Activated CD4-positive, alpha-beta T cell treated with anti-CD3 and anti-CD28 coated beads for 1 hour (primary cell): Measurements from ENCODE around the gene SHC2.
A peak's percentile ranks its signal among the peaks of the same experiment; 100 is the strongest.
"Not testable (repeated sequence)": the region's sequence is repeated elsewhere in the genome, so short reads cannot be mapped to it uniquely, and the experiment has no call there.

Source experiments
- DNase-seq: peaks from one replicate; pipeline ENCODE4 v3.0.0-alpha.2; 2020

The SHC2 gene

DNA sequence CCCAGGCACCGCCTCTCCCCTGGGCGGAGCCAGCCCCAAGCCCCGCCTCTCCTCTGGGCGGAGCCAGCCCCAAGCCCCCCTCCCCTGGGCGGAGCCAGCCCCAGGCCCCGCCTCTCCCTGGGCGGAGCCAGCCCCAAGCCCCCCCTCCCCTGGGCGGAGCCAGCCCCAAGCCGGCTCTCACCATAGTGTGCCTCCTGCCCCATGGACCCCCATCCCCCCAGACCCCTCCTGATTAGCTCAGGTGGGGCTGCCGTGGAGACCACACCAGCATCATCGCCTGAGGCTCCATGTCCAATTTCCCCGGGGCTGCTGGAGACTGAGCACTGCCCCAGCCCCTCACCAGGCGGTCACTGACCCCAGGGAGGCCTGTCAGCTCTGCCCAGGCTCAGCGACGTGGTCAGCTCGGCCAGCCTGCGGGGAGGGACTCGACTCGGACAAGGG is 31.3 kb upstream of the SHC2 start:
- DNase-seq, result no peak

DNA sequence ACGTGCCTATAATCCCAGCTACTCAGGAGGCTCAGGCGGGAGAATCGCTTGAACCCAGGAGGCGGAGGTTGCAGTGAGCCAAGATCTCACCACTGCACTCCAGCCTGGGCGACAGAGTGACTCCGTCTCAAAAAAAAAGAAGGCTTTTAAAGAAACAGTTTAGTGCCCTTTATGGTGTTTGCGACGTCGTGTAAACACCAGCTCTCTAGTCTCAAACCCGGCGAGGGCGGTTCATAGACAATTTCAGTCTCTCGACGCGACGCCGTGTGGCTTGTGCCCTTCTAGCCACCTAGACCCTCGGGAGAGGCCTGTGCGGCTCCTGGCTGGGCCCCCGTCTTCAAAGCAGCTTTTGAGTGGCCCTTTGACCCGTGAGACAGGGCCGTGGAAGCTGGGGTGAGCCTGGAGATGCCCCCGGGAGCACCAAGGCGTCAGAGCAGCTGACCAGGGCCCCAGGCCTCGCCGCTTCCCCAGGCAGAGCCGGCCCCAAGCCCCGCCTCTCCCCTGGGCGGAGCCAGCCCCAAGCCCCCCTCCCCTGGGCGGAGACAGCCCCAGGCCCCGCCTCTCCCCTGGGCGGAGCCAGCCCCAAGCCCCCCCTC is 30.4 kb upstream of the SHC2 start:
- no peak for DNase-seq

GRCh38 chr19:489418-490196 is 28.8 kb upstream of the SHC2 start:
- no peak for DNase-seq

GRCh38 chr19:488505-489417 is 27.9 kb upstream of the SHC2 start:
- DNase-seq, result peak; percentile 88

DNA sequence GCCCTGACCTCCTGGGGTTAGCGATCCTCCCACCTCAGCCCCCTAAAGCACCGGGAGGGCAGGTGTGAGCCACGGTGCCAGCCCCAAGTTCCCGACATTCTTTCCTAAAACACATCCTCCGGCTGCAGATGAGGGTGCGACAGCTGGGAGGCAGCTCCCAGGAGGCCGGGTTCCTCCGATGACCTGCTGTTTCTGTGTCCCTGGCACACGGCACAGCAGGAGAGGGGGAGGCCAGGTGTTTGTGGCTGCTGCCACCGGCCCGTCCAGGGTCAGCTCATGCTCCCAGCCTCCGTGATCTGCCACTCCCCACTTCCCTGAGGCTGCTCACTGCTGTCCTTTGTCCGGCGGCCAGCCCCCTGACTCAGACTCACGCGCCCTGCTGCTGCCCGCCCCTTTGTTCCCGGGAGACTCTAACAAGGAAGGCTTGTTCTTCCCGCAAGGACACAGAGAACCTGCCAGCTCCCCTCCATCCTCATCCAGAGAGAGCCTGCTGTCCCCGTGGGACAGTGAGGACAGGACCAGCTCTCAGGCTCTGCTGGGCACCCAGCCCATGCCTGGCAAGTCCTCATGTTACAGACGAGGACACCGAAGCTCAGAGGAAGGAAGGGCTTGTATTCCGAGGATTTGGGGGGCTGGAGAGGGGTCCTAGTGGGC is 24.9 kb upstream of the SHC2 start:
- DNase-seq, result no peak

- no peak for DNase-seq
These were observed 24.2 kb upstream of the SHC2 start for GRCh38 chr19:485077-485476.

- DNase-seq, result no peak
These were observed 23.7 kb upstream of the SHC2 start for GRCh38 chr19:484494-484893.

GRCh38 chr19:483332-484072 is 22.7 kb upstream of the SHC2 start:
- no peak for DNase-seq

GRCh38 chr19:482186-483041 is 21.6 kb upstream of the SHC2 start:
- no peak for DNase-seq

- not testable (repeated sequence) for DNase-seq
These were observed 20.3 kb upstream of the SHC2 start for GRCh38 chr19:481100-481499.

- peak; percentile 19 for DNase-seq
These were observed 19.4 kb upstream of the SHC2 start for GRCh38 chr19:480016-480855.

- DNase-seq, result no peak
These were observed 18.1 kb upstream of the SHC2 start for GRCh38 chr19:478976-479375.

GRCh38 chr19:478236-478903 is 17.5 kb upstream of the SHC2 start:
- no peak for DNase-seq

GRCh38 chr19:475360-475759 is 14.5 kb upstream of the SHC2 start:
- no peak for DNase-seq

DNA sequence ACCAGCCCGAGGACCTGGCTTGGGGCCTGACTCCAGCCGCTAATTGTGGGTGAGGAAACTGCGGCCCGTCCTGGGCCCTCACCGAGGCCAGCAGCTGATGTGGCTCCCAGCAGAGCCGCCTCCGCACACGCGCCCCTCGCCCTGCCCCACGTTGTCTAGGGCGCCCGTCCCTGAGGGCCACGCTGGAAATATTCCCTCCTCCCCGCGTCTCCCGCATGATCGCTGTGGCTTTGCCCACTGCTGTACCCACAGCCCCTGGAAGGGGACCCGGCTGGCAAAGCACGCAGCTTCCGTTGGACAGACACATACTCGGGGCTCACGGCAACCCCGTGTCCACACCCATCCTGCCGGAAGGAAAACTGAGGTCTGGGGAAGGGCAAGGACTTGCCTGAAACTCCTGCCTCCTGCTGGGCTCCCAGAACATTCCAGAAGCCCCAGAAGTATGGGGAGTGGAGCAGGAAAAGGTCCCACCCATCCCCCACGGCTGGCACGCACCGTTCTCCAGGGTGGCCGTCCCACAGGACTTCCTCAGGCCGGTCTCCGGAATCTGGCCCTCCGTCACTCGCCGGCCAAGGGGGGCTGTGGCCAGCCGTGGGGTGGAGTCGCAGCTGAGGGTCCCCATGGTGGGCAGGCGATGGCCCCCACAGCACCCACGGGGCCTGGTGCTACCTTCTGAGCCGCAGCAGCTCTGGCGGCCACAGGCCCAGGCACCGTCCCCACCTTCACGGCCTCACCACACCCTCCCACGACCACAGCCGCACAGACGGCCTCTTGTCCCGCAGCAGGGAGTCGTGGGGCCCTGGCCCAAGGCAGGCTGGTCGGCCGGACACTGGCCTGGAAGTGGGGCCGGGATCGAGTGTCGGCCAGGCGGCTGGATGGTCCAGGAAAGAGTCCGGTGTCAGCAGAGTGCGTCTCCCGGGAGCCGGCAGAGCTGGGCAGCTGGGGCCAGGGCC is 13.6 kb upstream of the SHC2 start:
- DNase-seq, result no peak

DNA sequence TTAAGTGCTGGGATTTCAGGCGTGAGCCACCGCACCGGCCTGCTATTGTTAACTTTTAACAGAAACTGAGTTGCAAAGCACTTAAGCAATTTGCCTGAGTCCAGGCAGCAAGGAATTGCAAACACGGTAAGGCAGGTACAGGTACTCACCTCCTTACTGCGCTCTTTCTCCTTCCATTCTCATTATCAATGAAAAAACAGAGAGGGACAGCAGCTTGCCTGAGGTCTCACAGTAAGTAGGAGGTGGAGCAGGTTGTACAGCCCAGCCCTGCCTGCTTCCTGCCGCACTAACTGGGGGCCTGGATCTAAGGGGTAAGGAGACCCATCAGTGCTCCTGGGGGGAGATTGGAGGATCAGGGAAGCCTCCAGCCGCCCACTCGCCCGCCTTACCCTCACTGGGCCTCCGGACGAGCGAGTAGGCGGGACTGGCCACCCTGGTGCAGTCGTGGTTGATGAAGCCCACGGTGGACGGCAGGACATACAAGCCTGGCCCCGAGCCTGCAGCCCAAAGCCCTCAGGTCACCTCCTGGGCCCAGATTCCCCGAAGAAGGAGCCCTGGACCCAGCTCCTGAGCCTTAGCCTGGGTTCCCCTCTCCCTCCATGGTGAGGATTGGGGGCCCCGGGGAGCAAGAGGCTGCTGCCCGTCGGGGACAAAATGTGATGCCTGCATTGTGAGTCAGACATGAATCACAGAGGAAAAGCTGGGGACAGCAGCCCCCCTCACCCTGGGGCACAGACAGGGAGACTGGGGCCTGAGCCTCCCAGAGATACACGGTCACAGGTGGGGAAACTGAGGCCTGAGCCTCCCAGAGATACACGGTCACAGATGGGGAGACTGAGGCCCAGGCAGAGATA is 11.4 kb upstream of the SHC2 start:
- DNase-seq, result no peak

DNA sequence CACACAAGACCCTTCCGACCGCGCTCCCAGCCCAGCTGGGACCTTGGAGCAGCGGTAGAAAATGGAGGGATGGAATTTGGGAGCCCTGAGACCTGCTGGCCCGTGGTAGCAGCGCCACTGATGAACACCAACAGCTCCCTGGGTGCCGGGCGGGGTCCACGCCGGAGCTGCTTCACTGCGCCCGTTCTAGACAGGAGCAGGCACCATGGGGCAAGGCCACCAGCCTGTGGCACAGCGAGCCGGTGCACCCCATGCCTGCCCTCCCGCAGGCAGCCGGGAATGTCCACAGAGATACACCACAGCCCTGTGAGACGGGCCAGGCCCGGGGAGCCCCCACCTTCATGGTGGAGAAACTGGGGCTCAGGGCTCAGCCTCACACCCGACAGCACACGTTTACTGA is 9.9 kb upstream of the SHC2 start:
- DNase-seq, result no peak

- no peak for DNase-seq
These were observed 9.0 kb upstream of the SHC2 start for GRCh38 chr19:469833-470232.
